ENCODE data around the gene SERPINA12.

- no peak for TF ChIP-seq POLR2AphosphoS5 (IDR thresholded peaks at IDR 0.05; ENCODE audit: low read depth, low read length)
- TF ChIP-seq POLR2A (IDR thresholded peaks at IDR 0.05; ENCODE audit: low read depth, low read length): no peak
- TF ChIP-seq POU2F2 (IDR thresholded peaks at IDR 0.05; ENCODE audit: low read depth, low read length): no peak
- no peak for TF ChIP-seq SPI1 (IDR thresholded peaks at IDR 0.05; ENCODE audit: low read depth, low read length)
- no peak for TF ChIP-seq TAF1 (IDR thresholded peaks at IDR 0.05; ENCODE audit: low read depth, low read length)
- no peak for TF ChIP-seq PAX5 (IDR thresholded peaks at IDR 0.05; ENCODE audit: insufficient read depth, low read length, severe bottlenecking)
Measured at GRCh38 chr14:94540031-94540794, 30.9 kb upstream of the SERPINA12 start.

Measured in GM12891 (cell line).